Mucosa of stomach (tissue), 1 donor: ENCODE results near the gene CROCC2.
"Not testable (repeated sequence)": the region's sequence is repeated elsewhere in the genome, so short reads cannot be mapped to it uniquely, and the experiment has no call there.

Source experiments
- H3K27me3 ChIP-seq: one replicate; pipeline ENCODE4 v1.7.0; 2013; ENCODE audit warnings: mild to moderate bottlenecking, low read length; ENCODE audit not compliant: control insufficient read depth, insufficient read depth
- H3K36me3 ChIP-seq: one replicate; pipeline ENCODE4 v1.7.0; 2013; ENCODE audit warnings: low read length; ENCODE audit not compliant: control insufficient read depth, insufficient read depth
- H3K4me1 ChIP-seq: one replicate; pipeline ENCODE4 v1.7.0; 2013; ENCODE audit warnings: mild to moderate bottlenecking, low read length; ENCODE audit not compliant: control insufficient read depth, insufficient read depth
- H3K4me3 ChIP-seq: one replicate; pipeline ENCODE4 v1.7.0; 2013; ENCODE audit warnings: low read length
- H3K9ac ChIP-seq: one replicate; pipeline ENCODE4 v1.7.0; 2013; ENCODE audit warnings: mild to moderate bottlenecking, low read length, moderate library complexity
- H3K9me3 ChIP-seq: one replicate; pipeline ENCODE4 v1.7.0; 2013; ENCODE audit warnings: mild to moderate bottlenecking, low read length, moderate library complexity; ENCODE audit not compliant: control insufficient read depth
- donor health status: Pancreatic carcinoma.

The CROCC2 gene

GRCh38 chr2:240974771-240975572 is 68.8 kb downstream of the CROCC2 start:
- Histone ChIP-seq H3K4me1 (peaks cover 13% of the 10 kb centered on the region), H3K4me3 (no peak overlapping the region), H3K36me3 (no peaks in the 10 kb centered on the region), H3K27me3 (peaks cover 14% of the 10 kb centered on the region), H3K9ac (no peak overlapping the region), H3K9me3 (no peaks in the 10 kb centered on the region)

- not testable (repeated sequence) for H3K4me3 ChIP-seq, H3K36me3 ChIP-seq, H3K9me3 ChIP-seq, H3K9ac ChIP-seq
- H3K4me1 ChIP-seq, result peaks cover 13% of the 10 kb centered on the region
- peaks cover 14% of the 10 kb centered on the region for H3K27me3 ChIP-seq
Measured at GRCh38 chr2:240975903-240976302, 69.8 kb downstream of the CROCC2 start.

GRCh38 chr2:240981280-240981679 is 75.1 kb downstream of the CROCC2 start:
- H3K36me3 ChIP-seq, result no peaks in the 10 kb centered on the region
- peaks cover 11% of the 10 kb centered on the region for H3K27me3 ChIP-seq
- H3K9ac ChIP-seq, result no peak overlapping the region
- no peak overlapping the region for H3K4me3 ChIP-seq
- H3K4me1 ChIP-seq, result peaks cover 6% of the 10 kb centered on the region
- no peaks in the 10 kb centered on the region for H3K9me3 ChIP-seq

- Histone ChIP-seq H3K9ac (no peak overlapping the region), H3K4me1 (peaks cover 6% of the 10 kb centered on the region), H3K36me3 (no peaks in the 10 kb centered on the region), H3K27me3 (peaks cover 11% of the 10 kb centered on the region), H3K4me3 (no peak overlapping the region), H3K9me3 (no peaks in the 10 kb centered on the region)
Measured at GRCh38 chr2:240981871-240982800, 76.0 kb downstream of the CROCC2 start.

- Histone ChIP-seq H3K9ac (no peak overlapping the region), H3K9me3 (no peaks in the 10 kb centered on the region), H3K36me3 (no peaks in the 10 kb centered on the region), H3K27me3 (peaks cover 11% of the 10 kb centered on the region), H3K4me3 (no peak overlapping the region), H3K4me1 (peaks cover 6% of the 10 kb centered on the region)
Measured at GRCh38 chr2:240982821-240983281, 76.7 kb downstream of the CROCC2 start.

GRCh38 chr2:240983361-240983995 is 77.3 kb downstream of the CROCC2 start:
- peaks cover 6% of the 10 kb centered on the region for H3K4me1 ChIP-seq
- no peak overlapping the region for H3K4me3 ChIP-seq
- H3K27me3 ChIP-seq, result peaks cover 11% of the 10 kb centered on the region
- no peaks in the 10 kb centered on the region for H3K36me3 ChIP-seq
- H3K9ac ChIP-seq, result no peak overlapping the region
- no peaks in the 10 kb centered on the region for H3K9me3 ChIP-seq

- H3K4me3 ChIP-seq, result no peak overlapping the region
- H3K9ac ChIP-seq, result no peak overlapping the region
- H3K27me3 ChIP-seq, result peaks cover 11% of the 10 kb centered on the region
- H3K4me1 ChIP-seq, result peaks cover 6% of the 10 kb centered on the region
- no peaks in the 10 kb centered on the region for H3K36me3 ChIP-seq
- no peaks in the 10 kb centered on the region for H3K9me3 ChIP-seq
Measured at GRCh38 chr2:240983996-240984498, 77.9 kb downstream of the CROCC2 start.

- H3K4me1 ChIP-seq, result peaks cover 21% of the 10 kb centered on the region
- peaks cover 11% of the 10 kb centered on the region for H3K27me3 ChIP-seq
- no peak overlapping the region for H3K4me3 ChIP-seq
- no peak overlapping the region for H3K9ac ChIP-seq
- H3K9me3 ChIP-seq, result no peaks in the 10 kb centered on the region
- no peaks in the 10 kb centered on the region for H3K36me3 ChIP-seq
Measured at GRCh38 chr2:240985881-240986786, 80.0 kb downstream of the CROCC2 start.

- peaks cover 11% of the 10 kb centered on the region for H3K27me3 ChIP-seq
Measured at GRCh38 chr2:240986787-240987411, 80.8 kb downstream of the CROCC2 start.

GRCh38 chr2:240987588-240987987 is 81.5 kb downstream of the CROCC2 start:
- Histone ChIP-seq H3K27me3 (peaks cover 11% of the 10 kb centered on the region), H3K4me1 (peaks cover 36% of the 10 kb centered on the region), H3K9me3 (no peaks in the 10 kb centered on the region), H3K9ac (peak overlapping the region; percentile 7), H3K4me3 (no peak overlapping the region), H3K36me3 (no peaks in the 10 kb centered on the region)

More at GRCh38 chr2:240986787-240987411, 80.8 kb downstream of the CROCC2 start:
- H3K4me1 ChIP-seq, result peaks cover 29% of the 10 kb centered on the region
- no peaks in the 10 kb centered on the region for H3K9me3 ChIP-seq
- H3K4me3 ChIP-seq, result no peak overlapping the region
- no peaks in the 10 kb centered on the region for H3K36me3 ChIP-seq
- H3K9ac ChIP-seq, result no peak overlapping the region
